ENCODE data around the gene ARID3A. TPM values are rescaled to one million over a fixed set of nuclear protein-coding genes. Genes with fewer than 3 reads are reported as not detected.

ARID3A gene
- total and polyA plus RNA-seq, 2 donors (not counting 3 experiments of a cell fraction or from before 2014, with no cell fraction given) = 5.4 to 13.2 TPM

DNA sequence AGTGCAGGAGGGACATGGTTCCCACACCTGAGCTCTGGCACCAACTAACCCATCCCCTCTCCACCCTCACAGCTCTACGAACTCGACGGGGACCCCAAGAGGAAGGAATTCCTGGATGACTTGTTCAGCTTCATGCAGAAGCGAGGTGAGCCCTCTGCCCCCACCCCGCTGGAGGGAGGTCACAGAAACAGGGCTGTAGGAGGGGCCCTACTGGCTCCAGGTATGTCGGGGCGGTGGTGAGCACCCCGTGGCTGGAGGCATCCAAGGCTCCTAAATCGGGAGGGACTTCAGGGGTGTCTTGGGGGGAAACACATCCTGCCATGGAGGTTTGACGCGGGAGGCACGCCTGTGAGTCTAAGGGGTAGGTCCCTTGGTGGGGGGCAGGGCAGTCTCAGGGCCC, 34.2 kb downstream of the ARID3A start:
- no TSS peak for BruUV-seq (replicated peaks)
- no peak overlapping the region for H3K4me3 ChIP-seq (replicated peaks in 1 of 3; ENCODE audit: insufficient read depth in 1 of 3, low read depth in 1 of 3, low read length in 3 of 3)
- no peaks in the 10 kb centered on the region for H3K79me2 ChIP-seq (ENCODE audit: control insufficient read depth, insufficient read depth, low read length)
- CTCF ChIA-PET = interaction anchor here (0.8 kb wide), 2 partner anchors 12 to 37 kb away, joined by 3 read pairs; no protein-coding TSS in a partner anchor
- no peak overlapping the region for H3K4me2 ChIP-seq (ENCODE audit: insufficient read depth, low read length)
- H3K9ac ChIP-seq (replicated peaks; ENCODE audit: extremely low read depth, insufficient read depth, low read length) = no peak overlapping the region
- peaks cover 2% of the 10 kb centered on the region in 2 experiments for H3K36me3 ChIP-seq (ENCODE audit: control insufficient read depth in 2 of 2, extremely low read depth in 1 of 2, insufficient read depth in 2 of 2, low read length in 2 of 2)
- dilution Hi-C loops (cut with MboI; ENCODE audit: extremely low pct_ligation_motif_present, low sequenced_read_pairs) (no loop called here), intact Hi-C loops (cut with micrococcal nuclease) (no loop called here)
- H3K9me1 ChIP-seq (replicated peaks; ENCODE audit: control insufficient read depth, extremely low read depth, insufficient read depth, low read length) = no peaks in the 10 kb centered on the region
- DNase-seq (ENCODE audit: low read depth, low spot score) = no peak
- no peaks in the 10 kb centered on the region for H4K20me1 ChIP-seq (replicated peaks; ENCODE audit: control insufficient read depth, extremely low read depth, insufficient read depth, low read length)
- H3K9me3 ChIP-seq (replicated peaks; ENCODE audit: control insufficient read depth, insufficient read depth, low read length) = no peaks in the 10 kb centered on the region
- no peak overlapping the region for H2AFZ ChIP-seq (ENCODE audit: low read depth, low read length)
- POLR2A ChIA-PET = no interaction called here
- no peaks in the 10 kb centered on the region for H3K4me1 ChIP-seq (ENCODE audit: control insufficient read depth, extremely low read depth, insufficient read depth, low read length)
- no peaks in the 10 kb centered on the region for H3K27me3 ChIP-seq (ENCODE audit: control insufficient read depth in 2 of 2, insufficient read depth in 2 of 2, low read length in 2 of 2)
- FAIRE-seq = no peak
- H3K27ac ChIP-seq (ENCODE audit: insufficient read depth, low read depth, low read length) = no peak overlapping the region
- no peak for TF ChIP-seq MYC (IDR thresholded peaks at IDR 0.05; ENCODE audit: low read depth, low read length)

GRCh38 chr19:960601-960938, 34.7 kb downstream of the ARID3A start:
- ChIA-PET POLR2A (no interaction called here), CTCF (interaction anchor here (0.8 kb wide), 1 partner anchor 12 kb away, joined by 3 read pairs; no protein-coding TSS in a partner anchor)
- no peak for TF ChIP-seq JUN (IDR thresholded peaks at IDR 0.05; ENCODE audit: borderline replicate concordance, insufficient read depth, insufficient read length, low read depth)
- dilution Hi-C loops (cut with MboI; ENCODE audit: extremely low pct_ligation_motif_present, low sequenced_read_pairs) (no loop called here), intact Hi-C loops (cut with micrococcal nuclease) (no loop called here)
- no peak overlapping the region for H3K9ac ChIP-seq (replicated peaks; ENCODE audit: extremely low read depth, insufficient read depth, low read length)
- peaks cover 2% of the 10 kb centered on the region in 2 experiments for H3K36me3 ChIP-seq (ENCODE audit: control insufficient read depth in 2 of 2, extremely low read depth in 1 of 2, insufficient read depth in 2 of 2, low read length in 2 of 2)
- H3K4me2 ChIP-seq (ENCODE audit: insufficient read depth, low read length) = no peak overlapping the region
- no peaks in the 10 kb centered on the region for H3K9me3 ChIP-seq (replicated peaks; ENCODE audit: control insufficient read depth, insufficient read depth, low read length)
- FAIRE-seq = no peak
- H3K27me3 ChIP-seq (ENCODE audit: control insufficient read depth in 2 of 2, insufficient read depth in 2 of 2, low read length in 2 of 2) = no peaks in the 10 kb centered on the region
- no peak overlapping the region for H3K4me3 ChIP-seq (replicated peaks in 1 of 3; ENCODE audit: insufficient read depth in 1 of 3, low read depth in 1 of 3, low read length in 3 of 3)
- no peak overlapping the region for H3K27ac ChIP-seq (ENCODE audit: insufficient read depth, low read depth, low read length)
- no peaks in the 10 kb centered on the region for H3K79me2 ChIP-seq (ENCODE audit: control insufficient read depth, insufficient read depth, low read length)
- no peaks in the 10 kb centered on the region for H3K9me1 ChIP-seq (replicated peaks; ENCODE audit: control insufficient read depth, extremely low read depth, insufficient read depth, low read length)
- no peak for DNase-seq (ENCODE audit: low read depth, low spot score)
- H3K4me1 ChIP-seq (ENCODE audit: control insufficient read depth, extremely low read depth, insufficient read depth, low read length) = no peaks in the 10 kb centered on the region
- H4K20me1 ChIP-seq (replicated peaks; ENCODE audit: control insufficient read depth, extremely low read depth, insufficient read depth, low read length) = no peaks in the 10 kb centered on the region
- no TSS peak for BruUV-seq (replicated peaks)
- H2AFZ ChIP-seq (ENCODE audit: low read depth, low read length) = no peak overlapping the region
